LoVo (cell line): Measurements from ENCODE around the gene TRAPPC8.
A peak's percentile ranks its signal among the peaks of the same experiment; 100 is the strongest.
"Not testable (repeated sequence)": the region's sequence is repeated elsewhere in the genome, so short reads cannot be mapped to it uniquely, and the experiment has no call there.

Experiments used
- DNase-seq: peaks from one replicate; pipeline ENCODE4 v3.0.0-alpha.2; 2016; ENCODE audit warnings: low spot score

The TRAPPC8 gene

GRCh38 chr18:31942999-31943877 lies at the start of gene TRAPPC8:
Gene TRAPPC8, minus strand, starts transcription at chr18:31943128. Its CDS starts 364 bp downstream, at chr18:31942764.
- peak; percentile 97 for DNase-seq

GRCh38 chr18:31990823-31991222 lies 47.9 kb upstream of the TRAPPC8 start:
- DNase-seq: no peak

GRCh38 chr18:31983976-31984375 lies 41.0 kb upstream of the TRAPPC8 start:
- DNase-seq: no peak

GRCh38 chr18:31983020-31983419 lies 40.1 kb upstream of the TRAPPC8 start:
- no peak for DNase-seq

- no peak for DNase-seq
Observed at GRCh38 chr18:31980863-31981262, 37.9 kb upstream of the TRAPPC8 start.

- no peak for DNase-seq
Observed at GRCh38 chr18:31979714-31980113, 36.8 kb upstream of the TRAPPC8 start.

- no peak for DNase-seq
Observed at GRCh38 chr18:31978616-31979015, 35.7 kb upstream of the TRAPPC8 start.

GRCh38 chr18:31977270-31977872 lies 34.4 kb upstream of the TRAPPC8 start:
- DNase-seq: peak; percentile 39

GRCh38 chr18:31976242-31976641 lies 33.3 kb upstream of the TRAPPC8 start:
- no peak for DNase-seq

- no peak for DNase-seq
Observed at GRCh38 chr18:31973929-31974546, 31.1 kb upstream of the TRAPPC8 start.

- DNase-seq: no peak
Observed at GRCh38 chr18:31970617-31971016, 27.7 kb upstream of the TRAPPC8 start.

GRCh38 chr18:31965316-31965970 lies 22.5 kb upstream of the TRAPPC8 start:
- DNase-seq: no peak

GRCh38 chr18:31957728-31958127 lies 14.8 kb upstream of the TRAPPC8 start:
- no peak for DNase-seq

- DNase-seq: peak; percentile 20
Observed at GRCh38 chr18:31954349-31954748, 11.4 kb upstream of the TRAPPC8 start.

- not testable (repeated sequence) for DNase-seq
Observed at GRCh38 chr18:31953699-31954098, 10.8 kb upstream of the TRAPPC8 start.

GRCh38 chr18:31952223-31952622 lies 9.3 kb upstream of the TRAPPC8 start:
- no peak for DNase-seq

- DNase-seq: no peak
Observed at GRCh38 chr18:31950583-31950982, 7.7 kb upstream of the TRAPPC8 start.

- DNase-seq: not testable (repeated sequence)
Observed at GRCh38 chr18:31948349-31948748, 5.4 kb upstream of the TRAPPC8 start.

- no peak for DNase-seq
Observed at GRCh38 chr18:31946305-31947046, 3.5 kb upstream of the TRAPPC8 start.

- no peak for DNase-seq
Observed at GRCh38 chr18:31943878-31944816, 1.2 kb upstream of the TRAPPC8 start.
